Measurements from ENCODE around the gene PRKCH.

Gene PRKCH

GRCh38 chr14:61589691-61590581 is 268.6 kb downstream of the PRKCH start:
- DNase-seq (ENCODE audit: low spot score) = no peak

- DNase-seq (ENCODE audit: low spot score) = no peak
These were observed 270.5 kb downstream of the PRKCH start for GRCh38 chr14:61591862-61592261.

GRCh38 chr14:61593330-61593729 is 272.0 kb downstream of the PRKCH start:
- DNase-seq (ENCODE audit: low spot score) = no peak

GRCh38 chr14:61596990-61597389 is 275.6 kb downstream of the PRKCH start:
- DNase-seq (ENCODE audit: low spot score) = no peak

GRCh38 chr14:61598980-61599379 is 277.6 kb downstream of the PRKCH start:
- DNase-seq (ENCODE audit: low spot score) = no peak

- DNase-seq (ENCODE audit: low spot score) = no peak
These were observed 278.6 kb downstream of the PRKCH start for GRCh38 chr14:61599942-61600341.

Data from GM03348 (cell line).